OCI-LY7 (cell line): ENCODE results near the gene CIB2.
"Not testable (repeated sequence)": the region's sequence is repeated elsewhere in the genome, so short reads cannot be mapped to it uniquely, and the experiment has no call there.

Experiments
- CTCF ChIP-seq: fragments of 200-600 bp; sonication (generic); conservative IDR thresholded peaks from 2 replicates; pipeline ENCODE4 v1.5.1; 2014; ENCODE audit warnings: mild to moderate bottlenecking, antibody characterized with exemption, low read length, moderate library complexity, mixed read lengths
- EZH2phosphoT487 ChIP-seq: fragments of 200-600 bp; sonication (generic); IDR thresholded peaks from 2 replicates; pipeline ENCODE4 v1.6.1; 2018; ENCODE audit warnings: low read depth, borderline replicate concordance, mild to moderate bottlenecking, mixed run types, antibody characterized with exemption, low read length, moderate library complexity, mixed read lengths

GRCh38 chr15:78151075-78151474 is 19.8 kb upstream of the CIB2 start:
- not testable (repeated sequence) for TF ChIP-seq CTCF, EZH2phosphoT487
